C4-2B (cell line): ENCODE measurements around the gene ZEB2.

Experiments
- ZFX ChIP-seq: fragments of 450-650 bp; IDR thresholded peaks from 2 replicates; pipeline ENCODE4 v1.6.1; 2017
- TF ChIP-seq, protein P1 (sequence below): fragments of 450-650 bp; conservative IDR thresholded peaks from 2 replicates; pipeline ENCODE4 v1.5.1; 2017; ENCODE audit warnings: mild to moderate bottlenecking

DNA sequence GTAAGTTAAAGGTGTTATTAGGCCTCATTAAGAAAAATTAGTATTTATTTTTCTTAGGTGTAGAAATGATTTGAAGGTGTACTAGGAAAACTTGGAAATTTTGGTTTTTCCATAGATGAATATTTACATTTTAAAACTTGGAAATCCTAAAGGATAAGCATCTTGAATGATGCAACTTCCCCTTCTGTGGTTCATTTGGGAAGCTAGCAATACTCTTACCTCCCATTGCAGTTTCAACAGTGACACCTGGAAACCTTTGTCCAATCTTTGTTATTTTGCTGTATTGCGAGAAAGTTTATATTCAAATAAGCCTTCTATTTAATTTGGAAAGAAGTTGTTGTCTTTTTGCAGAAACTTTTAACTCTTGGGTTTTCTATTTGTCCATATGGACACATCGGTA is 68.5 kb downstream of the ZEB2 start:
- TF ChIP-seq, protein P1, sequence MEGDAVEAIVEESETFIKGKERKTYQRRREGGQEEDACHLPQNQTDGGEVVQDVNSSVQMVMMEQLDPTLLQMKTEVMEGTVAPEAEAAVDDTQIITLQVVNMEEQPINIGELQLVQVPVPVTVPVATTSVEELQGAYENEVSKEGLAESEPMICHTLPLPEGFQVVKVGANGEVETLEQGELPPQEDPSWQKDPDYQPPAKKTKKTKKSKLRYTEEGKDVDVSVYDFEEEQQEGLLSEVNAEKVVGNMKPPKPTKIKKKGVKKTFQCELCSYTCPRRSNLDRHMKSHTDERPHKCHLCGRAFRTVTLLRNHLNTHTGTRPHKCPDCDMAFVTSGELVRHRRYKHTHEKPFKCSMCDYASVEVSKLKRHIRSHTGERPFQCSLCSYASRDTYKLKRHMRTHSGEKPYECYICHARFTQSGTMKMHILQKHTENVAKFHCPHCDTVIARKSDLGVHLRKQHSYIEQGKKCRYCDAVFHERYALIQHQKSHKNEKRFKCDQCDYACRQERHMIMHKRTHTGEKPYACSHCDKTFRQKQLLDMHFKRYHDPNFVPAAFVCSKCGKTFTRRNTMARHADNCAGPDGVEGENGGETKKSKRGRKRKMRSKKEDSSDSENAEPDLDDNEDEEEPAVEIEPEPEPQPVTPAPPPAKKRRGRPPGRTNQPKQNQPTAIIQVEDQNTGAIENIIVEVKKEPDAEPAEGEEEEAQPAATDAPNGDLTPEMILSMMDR = no peak
- no peak for TF ChIP-seq ZFX
